ENCODE data around the gene VN1R4. TPM values are rescaled to one million over a fixed set of nuclear protein-coding genes. Genes with fewer than 3 reads are reported as not detected.
"Not testable (repeated sequence)": the region's sequence is repeated elsewhere in the genome, so short reads cannot be mapped to it uniquely, and the experiment has no call there.

Gene VN1R4
- not detected for total RNA-seq

- not testable (repeated sequence) for DNase-seq (ENCODE audit: low spot score); ATAC-seq
Observed at GRCh38 chr19:53267623-53268022, at the start of gene VN1R4. TSS of gene VN1R4 (minus strand) at chr19:53267723. CDS start at chr19:53267665, 58 bp downstream.

GRCh38 chr19:53311897-53312296, 44.4 kb upstream of the VN1R4 start:
- DNase-seq (ENCODE audit: low spot score) (no peak), ATAC-seq (no peak)

GRCh38 chr19:53311044-53311443, 43.5 kb upstream of the VN1R4 start:
- ATAC-seq: no peak
- no peak for DNase-seq (ENCODE audit: low spot score)

- no peak for ATAC-seq
- DNase-seq (ENCODE audit: low spot score): no peak
Observed at GRCh38 chr19:53308339-53308811, 40.9 kb upstream of the VN1R4 start.

GRCh38 chr19:53301341-53301740, 33.8 kb upstream of the VN1R4 start:
- not testable (repeated sequence) for DNase-seq (ENCODE audit: low spot score); ATAC-seq

GRCh38 chr19:53294786-53295441, 27.4 kb upstream of the VN1R4 start:
- DNase-seq (ENCODE audit: low spot score) (no peak), ATAC-seq (no peak)

GRCh38 chr19:53290758-53291549, 23.4 kb upstream of the VN1R4 start:
- no peak for ATAC-seq
- no peak for DNase-seq (ENCODE audit: low spot score)

GRCh38 chr19:53285087-53285486, 17.6 kb upstream of the VN1R4 start:
- ATAC-seq: no peak
- DNase-seq (ENCODE audit: low spot score): no peak

GRCh38 chr19:53281947-53282346, 14.4 kb upstream of the VN1R4 start:
- not testable (repeated sequence) for DNase-seq (ENCODE audit: low spot score)

GRCh38 chr19:53275480-53275879, 8.0 kb upstream of the VN1R4 start:
- DNase-seq (ENCODE audit: low spot score) (no peak), ATAC-seq (no peak)

More at GRCh38 chr19:53281947-53282346, 14.4 kb upstream of the VN1R4 start:
- ATAC-seq: not testable (repeated sequence)

GRCh38 chr19:53272044-53272443, 4.5 kb upstream of the VN1R4 start:
- ATAC-seq: no peak
- DNase-seq (ENCODE audit: low spot score): no peak

- DNase-seq (ENCODE audit: low spot score); ATAC-seq: not testable (repeated sequence)
Observed at GRCh38 chr19:53269861-53270260, 2.3 kb upstream of the VN1R4 start.

- DNase-seq (ENCODE audit: low spot score); ATAC-seq: not testable (repeated sequence)
Observed at GRCh38 chr19:53257715-53258342, 9.7 kb downstream of the VN1R4 start, which contains the start of gene VN1R2. TSS of gene VN1R2 (plus strand) at chr19:53258292. CDS start at chr19:53258376, 84 bp downstream.

- ATAC-seq (peak; percentile 88), DNase-seq (ENCODE audit: low spot score) (peak; percentile 66)
Observed at GRCh38 chr19:53254411-53255341, 12.8 kb downstream of the VN1R4 start, which contains the start of gene ZNF677. TSS of gene ZNF677 (minus strand) at chr19:53254873. CDS start at chr19:53251550, 3,323 bp downstream.

GRCh38 chr19:53246498-53246897, 21.0 kb downstream of the VN1R4 start:
- no peak for ATAC-seq
- no peak for DNase-seq (ENCODE audit: low spot score)

- no peak for ATAC-seq
Observed at GRCh38 chr19:53237114-53237777, 30.3 kb downstream of the VN1R4 start.

GRCh38 chr19:53224606-53225005, 42.9 kb downstream of the VN1R4 start:
- DNase-seq (ENCODE audit: low spot score) (no peak), ATAC-seq (no peak)

More at GRCh38 chr19:53237114-53237777, 30.3 kb downstream of the VN1R4 start:
- no peak for DNase-seq (ENCODE audit: low spot score)

- DNase-seq (ENCODE audit: low spot score); ATAC-seq: not testable (repeated sequence)
Observed at GRCh38 chr19:53222716-53223115, 44.8 kb downstream of the VN1R4 start.

All from left lobe of liver (tissue), 2 donors.